H1 (cell line): ENCODE data around the gene SORD. TPM values are rescaled to one million over a fixed set of nuclear protein-coding genes. Genes with fewer than 3 reads are reported as not detected.

ENCODE experiments used
- CTCF ChIA-PET: fragments of 300-600 bp; sonication (Branson Sonifier 250); formaldehyde crosslinking; loops from one replicate; lab custom pipeline; 2021; ENCODE audit not compliant: partially characterized antibody; lab: Charles Lee
- POLR2A ChIA-PET: fragments of 300-600 bp; sonication (Branson Sonifier 250); formaldehyde crosslinking; loops from one replicate; lab custom pipeline; 2021; ENCODE audit warnings: inconsistent platforms; ENCODE audit not compliant: partially characterized antibody; lab: Charles Lee
- DNase-seq, 2 experiments: peaks; one replicate each; pipeline versions ENCODE4 v3.0.0 to v3.0.0-alpha.2; 2010 to 2022; ENCODE audit warnings: low spot score in 2 of 2, low read depth in 1 of 2, mixed read lengths in 1 of 2
- FAIRE-seq: peaks from 2 replicates; lab custom pipeline; 2011; peaks lifted over from hg19 to GRCh38; lab: Jason Lieb, UNC
- H2AFZ ChIP-seq: 2 replicates; pipeline ENCODE4 v1.8.1; 2012; ENCODE audit warnings: low read length, inconsistent platforms
- H2AK5ac ChIP-seq: 2 replicates; pipeline ENCODE4 v1.6.1; 2013; ENCODE audit warnings: low read depth, low read length
- H2BK120ac ChIP-seq: replicated peaks from 2 replicates; pipeline ENCODE3; 2013; ENCODE audit warnings: low read depth, low read length, inconsistent platforms
- H2BK12ac ChIP-seq: 2 replicates; pipeline ENCODE4 v1.6.1; 2013; ENCODE audit warnings: low read depth, low read length
- H2BK15ac ChIP-seq: 2 replicates; pipeline ENCODE4 v1.6.1; 2013; ENCODE audit warnings: low read length
- H2BK20ac ChIP-seq: 2 replicates; pipeline ENCODE4 v1.6.1; 2013; ENCODE audit warnings: low read length
- H2BK5ac ChIP-seq: 2 replicates; pipeline ENCODE4 v1.6.1; 2013; ENCODE audit warnings: low read depth, low read length
- H3K14ac ChIP-seq: 2 replicates; pipeline ENCODE4 v1.6.1; 2013; ENCODE audit warnings: inconsistent platforms; ENCODE audit not compliant: insufficient read length
- H3K18ac ChIP-seq: 2 replicates; pipeline ENCODE4 v1.6.1; 2013; ENCODE audit warnings: low read length; ENCODE audit errors: extremely low read depth
- H3K23ac ChIP-seq: 2 replicates; pipeline ENCODE4 v1.6.1; 2013; ENCODE audit warnings: inconsistent platforms; ENCODE audit not compliant: insufficient read length
- H3K23me2 ChIP-seq: 2 replicates; pipeline ENCODE4 v1.6.1; 2013; ENCODE audit warnings: low read depth, low read length
- H3K27ac ChIP-seq: 2 replicates; pipeline ENCODE4 v1.6.1; 2011; ENCODE audit warnings: low read depth, low read length, inconsistent platforms
- H3K27me3 ChIP-seq, 4 experiments: replicated peaks in 1 of 4; 1 replicate in 1 of 4; 2 replicates in 3 of 4; pipeline versions ENCODE4 v1.6.1 to v1.8.1; 2011 to 2013; ENCODE audit warnings: low read length in 3 of 4, mild to moderate bottlenecking in 3 of 4, inconsistent platforms in 2 of 4, mixed read lengths in 2 of 4, moderate library complexity in 1 of 4; ENCODE audit not compliant: control insufficient read depth in 3 of 4, insufficient read depth in 3 of 4; ENCODE audit errors: extremely low read depth in 1 of 4
- H3K36me3 ChIP-seq, 4 experiments: 2 replicates each; pipeline versions ENCODE4 v1.6.1 to v1.8.1; 2011 to 2013; ENCODE audit warnings: mild to moderate bottlenecking in 4 of 4, low read length in 3 of 4, moderate library complexity in 2 of 4, control low read depth in 1 of 4, inconsistent platforms in 1 of 4; ENCODE audit not compliant: insufficient read depth in 4 of 4, control insufficient read depth in 2 of 4
- H3K4ac ChIP-seq: replicated peaks from 2 replicates; pipeline ENCODE3; 2013; ENCODE audit warnings: low read length, low read depth, mixed read lengths, inconsistent platforms; ENCODE audit not compliant: insufficient read length
- H3K4me1 ChIP-seq, 4 experiments: replicated peaks in 1 of 4; 1 replicate in 1 of 4; 2 replicates in 3 of 4; pipeline versions ENCODE4 v1.6.1 to v1.8.1; 2011 to 2013; ENCODE audit warnings: low read length in 3 of 4, inconsistent platforms in 2 of 4, mixed read lengths in 1 of 4; ENCODE audit not compliant: insufficient read depth in 4 of 4, control insufficient read depth in 3 of 4
- H3K4me2 ChIP-seq, 2 experiments: 2 replicates each; pipeline versions ENCODE4 v1.6.1 to v1.8.1; 2011 to 2013; ENCODE audit warnings: low read depth in 2 of 2, low read length in 2 of 2, control low read depth in 1 of 2, inconsistent platforms in 1 of 2, mild to moderate bottlenecking in 1 of 2; ENCODE audit not compliant: insufficient read depth in 1 of 2
- H3K4me3 ChIP-seq, 4 experiments: fragments of 200-600, 300-600 bp in 1 of 4; sonication (generic), shearing (Covaris generic), sonication (Bioruptor Twin) in 1 of 4; 2 replicates each; pipeline versions ENCODE4 v1.5.1 to v1.8.1; 2011 to 2016; ENCODE audit warnings: low read length in 4 of 4, low read depth in 3 of 4, control low read depth in 2 of 4, inconsistent platforms in 2 of 4, mild to moderate bottlenecking in 2 of 4, mixed read lengths in 1 of 4, moderate library complexity in 1 of 4; ENCODE audit not compliant: insufficient read depth in 2 of 4; ENCODE audit errors: extremely low read depth in 1 of 4
- H3K56ac ChIP-seq: replicated peaks from 2 replicates; pipeline ENCODE3; 2013; ENCODE audit warnings: low read depth, mild to moderate bottlenecking, mixed read lengths, low read length, inconsistent platforms; ENCODE audit not compliant: insufficient read length
- H3K79me1 ChIP-seq: 2 replicates; pipeline ENCODE4 v1.6.1; 2013; ENCODE audit warnings: low read depth, low read length, control low read depth
- H3K79me2 ChIP-seq, 2 experiments: 2 replicates each; pipeline versions ENCODE4 v1.6.1 to v1.8.1; 2012 to 2013; ENCODE audit warnings: low read length in 2 of 2, mild to moderate bottlenecking in 2 of 2, inconsistent platforms in 1 of 2; ENCODE audit not compliant: insufficient read depth in 2 of 2, control insufficient read depth in 1 of 2
- H3K9ac ChIP-seq, 4 experiments: replicated peaks in 1 of 4; 1 replicate in 1 of 4; 2 replicates in 3 of 4; pipeline versions ENCODE4 v1.6.1 to v1.8.1; 2011 to 2013; ENCODE audit warnings: low read depth in 3 of 4, low read length in 3 of 4, control low read depth in 2 of 4, mild to moderate bottlenecking in 2 of 4, moderate library complexity in 2 of 4, inconsistent platforms in 1 of 4; ENCODE audit errors: extremely low read depth in 1 of 4
- H3K9me3 ChIP-seq, 2 experiments: 2 replicates each; pipeline versions ENCODE4 v1.6.1 to v1.8.1; 2012 to 2013; ENCODE audit warnings: mild to moderate bottlenecking in 2 of 2, moderate library complexity in 2 of 2, control low read depth in 1 of 2, inconsistent platforms in 1 of 2, low read depth in 1 of 2, low read length in 1 of 2, mixed read lengths in 1 of 2; ENCODE audit not compliant: insufficient read depth in 2 of 2
- H4K20me1 ChIP-seq, 2 experiments: replicated peaks in 1 of 2; 2 replicates each; pipeline versions ENCODE3 to v1.8.1; 2011 to 2013; ENCODE audit warnings: inconsistent platforms in 2 of 2, low read length in 2 of 2, mild to moderate bottlenecking in 1 of 2; ENCODE audit not compliant: insufficient read depth in 2 of 2, control insufficient read depth in 1 of 2
- H4K5ac ChIP-seq: 2 replicates; pipeline ENCODE4 v1.6.1; 2013; ENCODE audit warnings: low read length, low read depth, mixed read lengths, inconsistent platforms; ENCODE audit not compliant: insufficient read length
- H4K8ac ChIP-seq: 2 replicates; pipeline ENCODE4 v1.8.0; 2013; ENCODE audit warnings: mild to moderate bottlenecking, moderate library complexity, low read length, inconsistent platforms; ENCODE audit not compliant: insufficient read depth; ENCODE audit errors: extremely low read depth
- H4K91ac ChIP-seq: replicated peaks from 2 replicates; pipeline ENCODE3; 2013; ENCODE audit warnings: low read length, mixed read lengths, inconsistent platforms; ENCODE audit not compliant: insufficient read length
- BRCA1 ChIP-seq: IDR thresholded peaks from 2 replicates; pipeline ENCODE4 v1.6.1; 2012; ENCODE audit warnings: low read depth, low read length, improper control_type of control experiment
- CHD2 ChIP-seq: IDR thresholded peaks from 2 replicates; pipeline ENCODE4 v1.6.1; 2012; ENCODE audit warnings: low read length, improper control_type of control experiment
- CTBP2 ChIP-seq: IDR thresholded peaks from 2 replicates; pipeline ENCODE4 v1.7.0; 2011; ENCODE audit warnings: borderline replicate concordance, mild to moderate bottlenecking, moderate library complexity, mixed read lengths, low read length; ENCODE audit not compliant: insufficient read depth, insufficient read length
- EZH2 ChIP-seq: fragments of 200-600 bp; sonication (generic); IDR thresholded peaks from 2 replicates; pipeline ENCODE4 v1.7.1; 2012; ENCODE audit warnings: low read depth, mild to moderate bottlenecking, moderate library complexity, low read length, inconsistent platforms; ENCODE audit not compliant: severe bottlenecking
- GTF2F1 ChIP-seq: IDR thresholded peaks from 2 replicates; pipeline ENCODE4 v1.6.1; 2012; ENCODE audit warnings: low read depth, low read length, improper control_type of control experiment, borderline replicate concordance
- MAFK ChIP-seq: IDR thresholded peaks from 2 replicates; pipeline ENCODE4 v1.6.1; 2012; ENCODE audit warnings: low read depth, mild to moderate bottlenecking, improper control_type of control experiment, low read length
- RAD21 ChIP-seq, 2 experiments: IDR thresholded peaks in 1 of 2; conservative IDR thresholded peaks in 1 of 2; 2 replicates each; pipeline ENCODE4 v1.6.1; 2011; ENCODE audit warnings: low read depth in 2 of 2, low read length in 2 of 2, improper control_type of control experiment in 1 of 2, inconsistent platforms in 1 of 2, mild to moderate bottlenecking in 1 of 2, moderate library complexity in 1 of 2
- SIRT6 ChIP-seq: IDR thresholded peaks from one replicate; pipeline ENCODE4 v1.7.1; 2012; ENCODE audit warnings: low read length, inconsistent platforms
- TAF1 ChIP-seq: IDR thresholded peaks from 2 replicates; pipeline ENCODE4 v1.6.1; 2011; ENCODE audit warnings: mild to moderate bottlenecking, low read depth, low read length
- TAF7 ChIP-seq: optimal IDR thresholded peaks from 2 replicates; pipeline ENCODE3; 2011; ENCODE audit warnings: low read depth, mild to moderate bottlenecking, inconsistent platforms, low read length, moderate library complexity, borderline replicate concordance
- YY1 ChIP-seq: IDR thresholded peaks from 2 replicates; pipeline ENCODE4 v1.6.1; 2011; ENCODE audit warnings: low read depth, mild to moderate bottlenecking, low read length
- WGBS, 2 experiments: shearing (Covaris generic) in 1 of 2; methylation state at CpG; one replicate each; pipeline versions ENCODE4 v1.1.6 to v1.1.7; 2013 to 2015; ENCODE audit warnings: low lambda C conversion rate in 2 of 2, mixed read lengths in 2 of 2, inconsistent platforms in 1 of 2, low coverage in 1 of 2, missing lambda C conversion rate in 1 of 2; ENCODE audit not compliant: insufficient replicate concordance in 2 of 2, insufficient coverage in 1 of 2, insufficient read length in 1 of 2; ENCODE audit errors: extremely low coverage in 1 of 2, missing lambda C conversion rate in 1 of 2; 5-methylcytosine and 5-hydroxymethylcytosine counted together
- polyA plus RNA-seq, 7 experiments: library from polyadenylated mRNA; depleted of rRNA in 3 of 7; stranded (reverse) in 5 of 7; unstranded in 2 of 7; fragments of >200 nt in 5 of 7; fragments of 200-250 nt in 2 of 7; gene quantifications; 1 replicate in 5 of 7; 2 replicates in 1 of 7; 4 replicates in 1 of 7; pipeline versions ENCODE4 v1.2.1 to v1.2.3, GENCODE V29; 2011 to 2013; ENCODE audit warnings: missing spikeins in 2 of 7, mixed read lengths in 2 of 7
- total RNA-seq: library from RNA; stranded (reverse); fragmentation: NEBNext Ultra II Directional; extraction: Animal tissue kit (Norgen Biotek cat#: 25700); gene quantifications from 2 replicates; pipeline ENCODE4 v1.2.1, GENCODE V29; 2021
- TF ChIP-seq, protein P1 (sequence below): IDR thresholded peaks from 2 replicates; pipeline ENCODE4 v1.6.1; 2012; ENCODE audit warnings: low read length, inconsistent platforms

The SORD gene
- total and polyA plus RNA-seq, 2 of the 8 experiments (the other 6 are each of a cell fraction or from before 2014, with no cell fraction given) = 52.6 to 75.8 TPM

DNA sequence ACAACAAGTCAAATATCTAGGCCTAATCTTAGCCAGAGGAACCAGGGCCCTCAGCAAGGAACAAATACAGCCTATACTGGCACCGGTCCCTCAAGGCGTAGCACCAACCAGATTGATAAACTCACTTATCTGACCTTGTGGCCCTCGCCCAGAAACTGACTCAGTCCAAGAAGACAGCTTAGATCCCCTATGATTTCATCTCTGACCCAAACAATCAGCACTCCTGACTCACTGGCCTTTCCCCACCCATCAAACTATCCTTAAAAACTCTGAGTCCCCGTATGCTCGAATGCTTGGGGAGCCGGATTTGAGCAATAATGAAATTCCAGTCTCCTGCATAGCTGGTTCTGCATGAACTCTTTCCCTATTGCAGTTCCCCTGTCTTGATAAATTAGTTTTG is 1.6 kb upstream of the SORD start:
- DNase-seq (no peak), FAIRE-seq (no peak)
- Histone ChIP-seq H3K79me2 (peaks cover 0 to 19% of the 10 kb centered on the region in 2 experiments; a peak in 2 of 4 replicates), H2BK120ac (no peak overlapping the region), H3K23me2 (peaks cover 9% of the 10 kb centered on the region), H3K18ac (no peak overlapping the region), H4K5ac (no peak overlapping the region), H3K56ac (no peak overlapping the region), H3K4me2 (no peak overlapping the region), H3K79me1 (0 out of 2 replicates have a peak, but pooled peaks cover 3% of the 10 kb centered on the region), H2BK5ac (no peak overlapping the region), H2AFZ (no peak overlapping the region), H3K27ac (no peak overlapping the region), H3K4me3 (no peak overlapping the region), H3K4me1 (peaks cover 4 to 10% (median 7%) of the 10 kb centered on the region in 4 experiments), H4K91ac (no peak overlapping the region), H3K4ac (no peak overlapping the region), H2BK20ac (no peak overlapping the region), H3K27me3 (no peaks in the 10 kb centered on the region; a peak in 1 of 7 replicates), H2BK12ac (no peak overlapping the region), H3K36me3 (no peaks in the 10 kb centered on the region), H2BK15ac (no peak overlapping the region), H3K9ac (no peak overlapping the region), H4K20me1 (peaks cover 0 to 1% of the 10 kb centered on the region in 2 experiments), H2AK5ac (no peak overlapping the region), H4K8ac (no peak overlapping the region), H3K14ac (no peak overlapping the region), H3K23ac (no peak overlapping the region), H3K9me3 (peaks cover 2 to 7% of the 10 kb centered on the region in 2 experiments; a peak in 1 of 4 replicates)
- ChIA-PET CTCF (interaction anchor here (0.7 to 1.3 kb wide), 4 partner anchors 9 to 168 kb away, joined by 3 read pairs; no protein-coding TSS in a partner anchor), POLR2A (interaction anchor here (2.7 kb wide), 1 partner anchor 13 kb away, joined by 10 read pairs; no protein-coding TSS in a partner anchor)
- 93% methylated on average over 6 of the region's 6 CpGs; no CpG with 5 or more reads in 1 of the 2 experiments for WGBS, 2 experiments
- TF ChIP-seq BRCA1 = no peak
- TF ChIP-seq SIRT6 = no peak
- TF ChIP-seq YY1 = no peak
- TF ChIP-seq RAD21 (IDR thresholded peaks at IDR 0.05 in 1 of 2, conservative IDR thresholded peaks at IDR 0.05 in 1 of 2; ENCODE audit: low read depth in 2 of 2, low read length in 2 of 2) = no peak
- no peak for TF ChIP-seq MAFK
- no peak for TF ChIP-seq TAF7
- TF ChIP-seq GTF2F1 = no peak
- no peak for TF ChIP-seq CHD2
- TF ChIP-seq, protein P1, sequence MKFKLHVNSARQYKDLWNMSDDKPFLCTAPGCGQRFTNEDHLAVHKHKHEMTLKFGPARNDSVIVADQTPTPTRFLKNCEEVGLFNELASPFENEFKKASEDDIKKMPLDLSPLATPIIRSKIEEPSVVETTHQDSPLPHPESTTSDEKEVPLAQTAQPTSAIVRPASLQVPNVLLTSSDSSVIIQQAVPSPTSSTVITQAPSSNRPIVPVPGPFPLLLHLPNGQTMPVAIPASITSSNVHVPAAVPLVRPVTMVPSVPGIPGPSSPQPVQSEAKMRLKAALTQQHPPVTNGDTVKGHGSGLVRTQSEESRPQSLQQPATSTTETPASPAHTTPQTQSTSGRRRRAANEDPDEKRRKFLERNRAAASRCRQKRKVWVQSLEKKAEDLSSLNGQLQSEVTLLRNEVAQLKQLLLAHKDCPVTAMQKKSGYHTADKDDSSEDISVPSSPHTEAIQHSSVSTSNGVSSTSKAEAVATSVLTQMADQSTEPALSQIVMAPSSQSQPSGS = no peak
- no peak for TF ChIP-seq EZH2
- no peak for TF ChIP-seq CTBP2
- TF ChIP-seq TAF1 = no peak
